GM18873 (cell line): ENCODE results near the gene RBP5.

Source experiments
- ATAC-seq: cut with Tn5 transposase; IDR thresholded peaks from one replicate; pipeline ENCODE4 v1.9.1; 2021; ENCODE audit warnings: mild to moderate bottlenecking, moderate library complexity, moderate number of reproducible peaks; ENCODE audit not compliant: unreplicated experiment, low FRiP score

The RBP5 gene

GRCh38 chr12:7103837-7104584, 24.7 kb downstream of the RBP5 start:
- no peak for ATAC-seq

- no peak for ATAC-seq
Measured at GRCh38 chr12:7102582-7102981, 26.1 kb downstream of the RBP5 start.

DNA sequence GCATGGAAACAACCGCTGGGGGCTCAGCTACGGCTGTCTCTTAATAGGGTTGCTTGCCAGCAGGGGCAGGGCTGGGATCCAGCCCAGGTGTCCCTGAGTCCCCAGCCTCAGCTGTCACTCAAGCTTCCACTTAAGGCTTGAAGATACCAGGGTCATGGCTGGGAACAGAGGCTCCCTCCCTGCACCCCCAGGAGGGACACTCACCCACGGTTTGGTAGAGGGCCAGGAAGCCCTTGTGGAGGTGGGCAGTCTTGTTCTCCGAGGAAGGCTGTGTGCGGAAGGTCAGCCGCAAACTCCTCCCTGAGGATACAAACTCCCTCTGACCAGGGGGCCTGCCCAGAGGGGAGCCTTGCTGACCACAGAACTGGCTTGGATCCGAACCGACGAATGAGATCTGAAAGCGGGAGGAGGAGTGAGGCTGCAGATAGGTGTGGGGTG, 27.0 kb downstream of the RBP5 start:
- ATAC-seq = no peak

DNA sequence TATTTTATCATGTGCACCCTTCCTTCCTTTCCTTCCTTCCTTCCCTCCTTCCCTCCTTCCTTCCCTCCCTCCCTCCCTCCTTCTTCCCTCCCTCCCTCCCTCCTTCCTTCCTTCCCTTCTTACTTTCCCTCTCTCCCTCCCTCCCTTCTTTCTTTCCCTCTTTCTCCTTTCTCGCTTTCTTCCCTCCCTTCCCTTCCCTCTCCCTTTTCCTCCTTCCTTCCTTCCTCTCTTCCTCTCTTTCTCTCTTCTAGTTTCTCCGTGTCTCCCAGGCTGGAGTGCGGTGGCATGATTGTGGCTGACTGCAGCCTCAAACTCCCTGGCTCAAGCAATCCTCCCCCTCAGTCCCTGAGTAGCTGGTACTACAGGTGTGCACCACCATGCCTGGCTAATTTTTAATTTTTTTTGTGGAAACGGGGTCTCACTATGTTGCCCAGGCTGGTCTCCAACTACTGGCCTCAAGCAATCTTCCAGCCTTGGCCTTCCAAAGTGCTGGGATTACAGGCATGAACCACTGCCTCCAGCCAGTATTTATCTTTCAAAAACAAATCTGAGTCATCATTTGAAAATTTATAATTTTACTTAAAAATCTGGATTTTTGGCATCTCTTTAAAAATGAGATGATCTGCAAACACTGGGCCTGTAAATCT, 27.5 kb downstream of the RBP5 start:
- no peak for ATAC-seq

GRCh38 chr12:7100239-7100638, 28.4 kb downstream of the RBP5 start:
- no peak for ATAC-seq

DNA sequence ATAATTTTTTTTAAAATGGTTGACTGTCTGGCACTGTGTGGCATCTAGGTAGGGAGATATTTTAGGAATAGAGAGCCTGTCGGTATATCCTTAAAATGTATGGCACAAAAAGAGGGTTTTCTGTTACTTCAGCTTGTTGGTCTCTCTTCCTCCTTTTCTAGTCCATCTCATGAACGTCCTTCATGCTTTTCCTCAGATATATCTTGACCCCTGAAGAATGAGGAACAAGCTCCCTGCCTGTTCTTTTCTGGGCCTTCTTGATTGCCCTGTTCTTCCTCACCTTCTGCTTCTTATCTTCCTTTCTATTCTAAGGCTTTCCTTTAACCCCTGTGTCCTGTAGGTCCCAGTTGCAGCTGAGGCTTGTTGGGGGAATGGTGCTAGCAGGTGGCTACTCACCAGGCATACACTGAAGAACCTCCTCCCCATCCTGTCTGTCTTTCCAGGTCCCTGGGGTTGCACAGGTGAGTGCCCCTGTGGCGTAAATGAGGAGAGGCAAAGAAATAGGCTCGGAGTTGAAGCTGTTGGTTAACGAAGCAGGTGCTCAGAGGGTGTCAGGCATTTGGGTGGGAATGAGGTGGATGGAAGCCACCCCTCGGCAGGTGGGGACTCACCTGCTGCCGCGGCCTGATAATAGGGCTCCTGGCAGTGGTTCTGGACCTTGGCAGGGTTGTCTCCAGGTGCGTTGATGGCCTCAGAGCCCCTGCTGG, 29.2 kb downstream of the RBP5 start:
- no peak for ATAC-seq

DNA sequence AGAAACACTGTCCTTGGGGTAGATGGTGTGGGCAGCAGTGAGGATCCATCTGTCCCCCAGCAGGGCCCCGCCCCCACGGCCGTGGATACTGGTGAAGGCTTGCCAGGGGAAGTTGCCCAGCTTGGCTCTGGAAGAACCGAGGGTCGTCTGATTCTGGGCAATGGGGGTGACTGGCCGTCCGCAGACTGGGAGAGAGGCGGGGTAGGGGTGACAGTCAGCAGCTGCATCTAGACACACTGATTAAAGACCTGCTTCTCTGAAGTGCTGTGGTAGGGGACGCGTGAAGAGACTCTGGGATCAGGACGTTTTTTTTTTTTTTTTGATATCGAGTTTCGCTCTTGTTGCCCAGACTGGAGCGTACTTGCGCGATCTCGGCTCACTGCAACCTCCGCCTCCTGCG, 31.7 kb downstream of the RBP5 start:
- ATAC-seq = no peak

DNA sequence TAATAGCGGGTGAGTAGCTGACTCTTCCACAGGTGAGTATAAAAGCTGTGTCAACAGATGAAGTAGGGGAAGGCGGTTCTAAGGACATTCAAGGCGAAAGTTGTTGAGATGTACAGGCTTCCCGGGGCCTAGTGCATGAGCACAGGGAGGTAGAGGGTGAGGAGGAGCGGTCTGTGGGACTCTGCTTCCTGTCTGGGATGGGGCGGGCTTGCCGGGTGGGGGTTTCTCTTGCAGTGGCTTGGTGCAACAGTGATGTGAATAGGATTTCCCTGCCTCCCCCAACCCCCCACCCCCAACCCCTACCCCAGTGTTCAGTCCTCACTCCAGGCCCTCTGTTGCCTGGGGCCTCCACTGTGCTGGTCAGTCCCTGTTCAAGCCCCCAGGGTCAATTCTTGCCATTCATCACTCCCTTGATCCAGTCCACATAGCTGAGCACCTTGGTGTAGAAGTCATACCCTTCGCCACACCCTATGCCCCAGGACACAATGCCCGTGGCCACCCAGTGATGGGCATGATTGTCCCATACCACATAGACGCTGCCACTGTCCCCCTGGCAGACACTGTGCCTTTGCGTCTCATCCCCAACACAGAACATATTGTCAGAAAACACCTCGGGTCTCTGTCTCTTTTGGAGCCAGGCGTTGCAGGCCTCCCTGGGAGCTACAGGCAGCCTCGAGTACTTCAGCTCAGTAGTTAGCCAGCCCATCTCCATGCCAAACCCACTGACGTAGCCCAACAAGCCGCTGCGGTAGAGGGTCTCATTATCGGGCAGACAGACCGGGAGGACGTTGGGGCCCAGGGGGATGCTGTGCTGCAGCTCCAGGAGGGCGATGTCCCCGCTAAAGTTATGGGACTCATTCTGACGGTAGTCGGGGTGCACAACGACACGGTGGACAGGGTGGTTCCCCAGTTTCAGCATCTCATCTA, 32.4 kb downstream of the RBP5 start:
- ATAC-seq = no peak

DNA sequence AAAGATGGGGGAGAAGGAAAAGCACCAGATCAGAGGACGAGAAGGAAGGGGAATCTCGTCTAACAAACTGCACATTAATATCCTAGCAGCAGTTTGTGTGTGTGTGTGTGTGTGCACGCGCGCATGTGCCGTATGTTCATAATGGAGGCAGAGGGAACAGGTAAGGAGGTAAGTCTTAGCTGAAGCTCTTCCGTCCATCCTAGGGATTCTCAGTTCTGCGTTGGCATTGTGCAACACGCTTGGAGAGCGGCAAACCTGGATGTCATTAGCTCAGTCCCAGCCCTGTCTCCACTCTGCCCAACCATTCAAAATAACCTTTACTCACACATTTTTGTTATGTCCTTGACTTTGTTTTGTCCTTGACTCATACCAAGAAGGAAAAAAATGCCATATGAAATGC, 34.8 kb downstream of the RBP5 start:
- ATAC-seq = no peak

GRCh38 chr12:7093486-7093885, 35.2 kb downstream of the RBP5 start:
- ATAC-seq = no peak

DNA sequence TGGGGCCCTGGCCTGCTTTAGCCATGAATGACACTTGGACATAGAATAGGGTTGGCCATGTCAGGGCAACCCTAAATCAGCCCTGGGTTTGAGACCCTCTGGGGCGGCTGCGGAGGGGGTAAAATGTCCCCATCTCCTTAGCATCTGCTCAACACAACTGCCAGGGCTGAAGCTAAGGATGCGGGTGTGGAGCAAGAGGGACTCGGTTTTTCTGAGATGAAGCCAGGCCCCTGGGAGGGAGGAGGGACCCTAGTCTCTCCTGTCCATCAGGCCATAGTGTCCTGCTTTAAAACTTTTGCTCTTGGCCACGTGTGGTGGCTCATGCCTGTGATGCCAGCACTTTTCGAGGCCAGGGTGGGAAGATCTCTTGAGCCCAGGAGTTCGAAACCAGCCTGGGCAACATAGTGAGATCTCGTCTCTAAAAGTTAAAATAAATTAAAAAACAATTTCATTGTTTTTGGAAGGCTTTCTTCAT, 35.7 kb downstream of the RBP5 start:
- no peak for ATAC-seq

DNA sequence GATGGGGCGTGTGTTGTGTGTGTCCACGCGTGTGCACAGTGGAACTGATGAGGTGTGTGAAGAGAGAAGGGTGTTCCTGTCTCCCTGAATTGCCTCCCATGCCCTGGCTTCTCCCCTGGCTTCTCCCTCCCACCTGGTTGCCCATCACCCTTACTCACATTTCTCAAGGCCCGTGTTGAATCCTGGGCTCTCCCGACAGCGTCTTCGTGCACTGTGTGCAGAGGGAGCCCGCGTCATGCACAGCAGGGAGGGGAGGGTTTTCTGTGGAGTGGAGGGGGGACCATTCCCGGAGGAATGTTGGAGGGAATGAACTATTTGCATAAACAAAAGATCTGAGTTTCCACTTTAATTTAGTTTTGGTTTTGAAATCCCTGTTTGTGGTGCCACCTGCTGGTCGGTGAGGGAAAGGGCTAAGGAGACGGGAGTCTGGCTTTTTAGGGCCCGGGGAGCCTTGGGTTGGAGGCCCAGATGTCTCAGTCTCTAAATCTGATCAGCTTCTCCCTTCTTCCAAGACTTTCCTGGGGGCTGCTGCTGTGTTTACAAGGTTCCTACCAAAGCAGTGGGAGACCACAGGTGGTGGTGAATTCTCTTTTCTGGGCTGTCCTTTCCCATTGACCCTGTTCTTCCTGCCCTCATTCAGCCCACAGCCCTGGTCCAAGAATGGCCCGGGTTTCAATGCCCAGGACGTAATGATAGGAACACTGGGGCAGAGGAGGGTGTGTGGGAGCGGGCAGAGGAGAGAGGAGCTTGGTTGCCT, 36.3 kb downstream of the RBP5 start, which contains the start of gene C1R:
Gene C1R (minus strand): TSS at position 217 of the 757 bp plus-strand sequence. CDS start 57 bp downstream, at position 160.
- ATAC-seq = no peak

DNA sequence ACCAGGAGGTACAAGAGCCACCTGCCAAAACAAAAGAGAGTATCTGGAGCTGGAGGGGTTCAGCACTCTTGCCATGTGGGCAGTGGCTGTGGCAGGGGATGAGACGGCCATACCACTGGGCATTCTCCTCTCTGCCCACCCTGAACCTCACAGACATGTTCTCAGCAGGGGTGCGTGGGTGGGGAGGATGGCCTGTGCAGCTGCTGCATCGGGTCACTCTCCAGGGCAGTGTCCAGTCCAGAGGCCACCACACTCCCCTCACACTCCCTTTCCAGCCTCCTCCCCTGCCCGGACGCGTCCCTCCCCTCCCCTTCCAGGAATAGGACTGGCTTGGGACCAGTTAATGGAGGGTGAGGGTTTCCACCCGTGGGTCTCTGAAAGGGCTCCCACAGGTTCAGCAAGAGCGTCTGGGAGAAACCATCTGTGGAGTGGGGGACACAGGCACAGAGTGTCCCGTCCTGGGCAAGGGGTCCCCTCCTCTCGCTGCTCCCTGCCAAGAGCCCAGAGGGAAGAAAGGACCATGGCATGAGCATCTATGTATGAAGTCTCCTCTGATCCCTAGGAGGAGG, 36.9 kb downstream of the RBP5 start:
- no peak for ATAC-seq

DNA sequence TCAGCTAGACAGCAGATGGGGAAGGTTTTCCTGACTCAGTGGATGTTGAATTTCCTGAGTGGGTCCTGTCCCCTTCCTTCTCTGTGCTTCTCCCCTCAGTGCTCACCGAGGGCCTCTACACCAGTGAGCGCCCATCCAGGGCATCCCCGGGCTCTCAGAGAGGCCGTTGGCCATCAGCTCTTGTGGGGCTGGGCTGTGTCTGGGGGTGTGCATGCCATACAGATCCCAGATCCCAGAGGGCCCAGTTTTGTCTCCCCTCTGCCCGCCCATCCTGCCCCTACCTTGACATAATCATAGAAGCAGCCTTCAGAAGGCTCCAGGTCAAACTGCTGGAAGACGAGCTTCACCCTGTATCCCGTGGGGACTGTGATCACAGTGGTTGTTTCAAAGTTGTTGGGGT, 37.5 kb downstream of the RBP5 start:
- no peak for ATAC-seq

DNA sequence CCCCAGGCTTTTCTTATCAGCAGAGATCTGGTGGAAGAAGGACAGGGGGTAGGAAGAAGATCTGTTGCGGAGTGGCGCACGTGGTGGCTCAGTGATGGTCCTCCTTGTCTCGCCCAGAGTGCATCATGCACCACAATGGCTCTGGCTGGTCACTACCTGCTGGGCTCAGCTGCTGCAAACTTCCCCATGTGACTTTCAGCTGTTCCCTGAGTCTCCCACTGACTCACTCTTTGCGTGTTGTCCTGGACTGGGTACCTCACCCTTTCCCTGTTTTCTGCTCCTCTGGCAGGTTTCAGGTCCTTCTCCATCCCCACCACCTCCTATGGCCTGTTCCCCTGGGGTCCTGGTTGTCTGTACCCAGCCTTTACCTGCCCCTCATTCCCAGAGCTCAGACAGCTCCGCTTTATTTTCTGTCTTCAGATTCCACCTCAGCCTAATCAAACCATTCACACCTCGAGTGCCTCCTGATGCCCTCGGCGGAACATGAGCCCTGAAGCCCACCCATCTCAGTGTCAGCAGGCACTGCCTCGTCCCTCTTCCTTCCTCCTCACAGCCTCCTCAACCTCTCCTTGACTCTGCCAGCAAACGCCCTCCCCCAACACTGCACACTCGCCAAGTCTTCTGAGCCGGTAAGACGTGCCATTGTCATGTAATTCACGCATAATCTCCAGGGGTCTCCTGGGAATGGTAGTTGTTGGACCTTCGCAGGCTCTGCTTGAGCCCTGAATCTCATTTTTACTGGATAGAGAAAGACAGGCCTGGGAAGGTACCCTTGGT, 38.3 kb downstream of the RBP5 start:
- no peak for ATAC-seq

GRCh38 chr12:7089196-7089871, 39.4 kb downstream of the RBP5 start:
- ATAC-seq = no peak

GRCh38 chr12:7083125-7083524, 45.6 kb downstream of the RBP5 start:
- ATAC-seq = no peak

DNA sequence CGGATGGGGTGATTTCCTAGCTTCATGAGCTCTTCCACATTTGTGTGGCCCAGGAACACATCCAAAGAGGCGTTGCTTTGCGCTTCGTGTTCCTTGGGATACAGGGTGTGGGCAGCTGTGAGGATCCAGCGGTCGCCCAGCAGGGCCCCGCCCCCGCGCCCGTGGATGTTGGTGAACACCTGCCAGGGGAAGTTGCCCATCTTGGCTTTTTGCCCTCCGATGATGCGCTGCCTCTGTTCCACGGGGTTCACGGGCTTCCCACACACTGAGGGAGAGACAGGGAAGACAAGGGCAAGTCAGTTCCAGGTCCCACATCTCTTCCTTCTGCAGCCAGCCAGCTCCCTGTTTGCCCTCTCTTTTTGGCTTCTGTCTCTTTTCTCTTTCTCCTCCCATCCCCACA, 47.7 kb downstream of the RBP5 start:
- ATAC-seq = no peak
